Right cardiac atrium (tissue), 5 donors: ENCODE results near the gene ARL4D. TPM values are rescaled to one million over a fixed set of nuclear protein-coding genes. Genes with fewer than 3 reads are reported as not detected.

Source experiments
- ATAC-seq, 2 donors: fragments of 200-7000 bp; cut with Tn5 transposase; one replicate each; pipeline versions ENCODE4 v1.8.0 to v1.9.1; 2020; ENCODE audit warnings: moderate library complexity in 2 of 2, mild to moderate bottlenecking in 1 of 2
- DNase-seq, 3 donors: peaks; one replicate each; pipeline ENCODE4 v3.0.0-alpha.2; 2020
- H3K27ac ChIP-seq: one replicate; pipeline ENCODE4 v1.5.1; 2013; ENCODE audit warnings: mild to moderate bottlenecking, low read length, control low read depth, moderate library complexity
- H3K27me3 ChIP-seq: one replicate; pipeline ENCODE4 v1.6.1; 2013; ENCODE audit not compliant: control insufficient read depth, insufficient read depth
- H3K4me1 ChIP-seq: one replicate; pipeline ENCODE4 v1.6.1; 2013; ENCODE audit warnings: low read length; ENCODE audit not compliant: control insufficient read depth, insufficient read depth
- H3K4me3 ChIP-seq: one replicate; pipeline ENCODE4 v1.5.1; 2013; ENCODE audit warnings: low read length, control low read depth
- H3K9me3 ChIP-seq: one replicate; pipeline ENCODE4 v1.6.1; 2013; ENCODE audit warnings: low read length; ENCODE audit not compliant: control insufficient read depth
- WGBS: extraction: QIAGEN DNeasy Blood & Tissue Kit; methylation state at CpG from one replicate; pipeline ENCODE4 v1.1.7; 2013; 5-methylcytosine and 5-hydroxymethylcytosine counted together
- intact Hi-C, 4 donors: fragments of 100-400 bp; cut with DNase I; formaldehyde crosslinking; loops; one replicate each; pipeline versions ENCODE4 v1.11.0 to v1.14.0; 2022 to 2023
- polyA plus RNA-seq: library from polyadenylated mRNA; stranded (reverse); fragments of 200-250 nt; gene quantifications from one replicate; pipeline ENCODE4 v1.2.3, GENCODE V29; 2013
- total RNA-seq, 4 donors: library from RNA; stranded (reverse); fragmentation: NEBNext Ultra II Directional; extraction: Animal tissue kit (Norgen Biotek cat#: 25700); gene quantifications; one replicate each; pipeline ENCODE4 v1.2.1, GENCODE V29; 2021
- donor health status: healthy with polysubstance abuse.
- donor health status: DM: no; HTN: yes; CAD: no.
- donor health status: DM: no; HTN: no; CAD: no.
- donor health status: DM: no; HTN: yes; CAD: no; lungs with severe emphysema.
- donor health status: DM: yes; HTN: yes; CAD: no.

Gene ARL4D
- total and polyA plus RNA-seq, 5 donors, result 10.8 to 24.5 (median 16.2) TPM

GRCh38 chr17:43431714-43432523, 33.1 kb downstream of the ARL4D start:
- peak; percentile 41 to 69 (median 53) for DNase-seq

DNA sequence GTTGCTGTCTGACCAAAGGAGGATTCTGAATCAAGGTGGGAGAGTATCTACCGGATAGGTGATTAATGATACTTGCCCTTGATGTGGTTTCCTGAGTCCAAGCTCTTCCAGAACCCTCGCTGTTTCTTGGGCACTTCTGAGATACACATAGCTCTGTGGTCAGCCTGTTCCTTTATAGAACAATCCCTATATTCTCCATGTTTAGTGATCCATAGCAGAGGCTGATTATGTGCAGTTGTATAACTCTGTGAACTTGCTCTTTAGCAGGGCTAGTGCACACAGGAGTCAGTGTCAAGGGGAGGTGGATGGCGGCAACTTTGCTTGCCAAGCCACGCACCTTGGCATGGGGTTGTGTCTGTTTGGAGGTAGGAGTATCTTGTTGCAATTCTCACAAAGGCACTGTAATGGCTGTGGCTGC, 36.1 kb downstream of the ARL4D start:
- intact Hi-C loops, result no loop called here
- no peak for ATAC-seq

More at GRCh38 chr17:43431714-43432523, 33.1 kb downstream of the ARL4D start:
- Histone ChIP-seq H3K9me3 (no peaks in the 10 kb centered on the region), H3K4me1 (no peaks in the 10 kb centered on the region), H3K27me3 (no peaks in the 10 kb centered on the region), H3K27ac (peak overlapping the region; percentile 36), H3K4me3 (no peak overlapping the region)
- WGBS, result 38% methylated on average over 9 of the region's 9 CpGs
- intact Hi-C loops, result no loop called here
- ATAC-seq, result peak; percentile 80 to 87

GRCh38 chr17:43437756-43438155, 39.0 kb downstream of the ARL4D start:
- H3K27ac ChIP-seq, result no peak overlapping the region
- intact Hi-C loops, result no loop called here
- no peak for DNase-seq
- H3K9me3 ChIP-seq, result no peaks in the 10 kb centered on the region
- ATAC-seq, result no peak
- H3K4me3 ChIP-seq, result no peak overlapping the region
- no peaks in the 10 kb centered on the region for H3K4me1 ChIP-seq
- H3K27me3 ChIP-seq, result no peaks in the 10 kb centered on the region
- WGBS, result 75% methylated on average over 1 of the region's 1 CpG

More for the DNA sequence above, 36.1 kb downstream of the ARL4D start:
- Histone ChIP-seq H3K9me3 (no peaks in the 10 kb centered on the region), H3K4me3 (no peak overlapping the region), H3K27ac (no peak overlapping the region), H3K27me3 (no peaks in the 10 kb centered on the region), H3K4me1 (no peaks in the 10 kb centered on the region)
- DNase-seq, result no peak
- 95% methylated on average over 4 of the region's 4 CpGs for WGBS

GRCh38 chr17:43438626-43439025, 39.8 kb downstream of the ARL4D start:
- 63% methylated on average over 5 of the region's 5 CpGs for WGBS
- DNase-seq, result no peak
- no peaks in the 10 kb centered on the region for H3K4me1 ChIP-seq
- H3K27ac ChIP-seq, result no peak overlapping the region
- H3K9me3 ChIP-seq, result no peaks in the 10 kb centered on the region
- no peak for ATAC-seq
- intact Hi-C loops, result no loop called here
- no peak overlapping the region for H3K4me3 ChIP-seq
- H3K27me3 ChIP-seq, result no peaks in the 10 kb centered on the region

DNA sequence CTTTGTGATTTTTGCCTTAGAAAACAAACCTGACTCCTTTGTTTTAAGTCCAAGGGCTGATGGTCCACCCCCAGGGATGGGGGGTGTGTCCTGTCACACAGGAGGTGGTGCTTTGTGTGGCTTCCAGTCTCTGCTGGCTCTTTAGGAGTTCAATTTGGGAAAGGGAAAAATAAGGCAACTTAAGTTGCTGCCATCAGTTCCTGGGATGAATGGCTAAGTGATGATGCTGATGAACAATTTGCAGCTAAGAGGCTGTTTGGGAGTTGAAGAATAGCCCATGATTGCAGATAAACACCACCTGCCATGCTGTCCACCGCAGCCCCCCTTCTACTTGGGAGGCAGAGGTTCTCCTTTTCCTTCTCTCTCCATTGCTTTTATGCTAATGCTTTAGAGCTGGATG, 40.2 kb downstream of the ARL4D start:
- H3K27ac ChIP-seq, result no peak overlapping the region
- no peaks in the 10 kb centered on the region for H3K4me1 ChIP-seq
- DNase-seq (no peak), ATAC-seq (no peak)
- no peaks in the 10 kb centered on the region for H3K9me3 ChIP-seq
- H3K27me3 ChIP-seq, result no peaks in the 10 kb centered on the region
- no peak overlapping the region for H3K4me3 ChIP-seq
- 67% methylated on average over 1 of the region's 1 CpG for WGBS
- intact Hi-C loops, result no loop called here

DNA sequence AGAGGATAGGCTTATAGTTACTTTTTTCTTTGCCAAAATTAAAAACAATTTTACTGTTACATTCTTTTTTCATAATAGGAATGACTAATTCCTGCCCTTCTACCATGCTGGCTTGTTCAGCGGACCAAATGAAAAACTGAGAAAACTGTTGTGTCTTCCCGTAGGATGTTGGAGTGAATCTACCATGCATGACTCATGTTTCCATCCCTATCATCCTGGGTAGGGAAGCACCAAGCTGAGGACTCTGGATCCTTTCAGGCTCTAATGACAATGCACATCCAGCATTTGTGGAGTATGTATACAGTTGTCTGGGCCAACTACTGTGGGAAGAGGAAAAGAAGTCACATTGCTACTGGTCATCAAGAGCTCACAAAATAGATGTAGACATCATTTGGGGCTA, 43.9 kb downstream of the ARL4D start:
- 74% methylated on average over 2 of the region's 2 CpGs for WGBS
- no peaks in the 10 kb centered on the region for H3K9me3 ChIP-seq
- DNase-seq, result no peak
- H3K4me1 ChIP-seq, result no peaks in the 10 kb centered on the region
- ATAC-seq, result peak; percentile 56 to 58
- no peak overlapping the region for H3K4me3 ChIP-seq
- H3K27ac ChIP-seq, result no peak overlapping the region
- intact Hi-C loops, result no loop called here
- H3K27me3 ChIP-seq, result no peaks in the 10 kb centered on the region

DNA sequence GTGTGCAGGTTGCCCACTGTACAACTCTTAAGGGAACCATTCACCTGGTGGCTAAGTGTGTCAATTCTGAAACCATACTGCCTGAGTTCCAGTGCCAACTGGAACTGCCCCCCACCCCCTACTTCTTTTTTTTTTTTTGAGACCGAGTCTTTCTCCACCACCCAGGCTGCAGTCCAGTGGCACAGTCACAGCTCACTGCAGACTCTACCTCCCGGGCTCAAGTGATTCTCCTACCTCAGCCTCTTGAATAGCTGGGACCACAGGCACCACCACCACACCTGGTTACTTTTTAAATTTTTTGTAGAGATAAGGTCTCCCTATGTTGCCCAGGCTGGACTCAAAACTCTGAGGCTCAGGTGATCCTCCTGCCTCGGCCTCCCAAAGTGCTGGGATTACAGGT, 44.6 kb downstream of the ARL4D start:
- WGBS, result 93% methylated on average over 3 of the region's 3 CpGs
- intact Hi-C loops, result no loop called here
- ATAC-seq, result no peak

GRCh38 chr17:43444223-43445008, 45.6 kb downstream of the ARL4D start:
- intact Hi-C loops, result no loop called here
- DNase-seq (no peak), ATAC-seq (no peak)
- Histone ChIP-seq H3K4me1 (no peaks in the 10 kb centered on the region), H3K4me3 (no peak overlapping the region), H3K9me3 (no peaks in the 10 kb centered on the region), H3K27ac (no peak overlapping the region), H3K27me3 (no peaks in the 10 kb centered on the region)
- WGBS, result 83% methylated on average over 8 of the region's 8 CpGs

More for the DNA sequence above, 44.6 kb downstream of the ARL4D start:
- Histone ChIP-seq H3K4me3 (no peak overlapping the region), H3K27ac (no peak overlapping the region), H3K4me1 (no peaks in the 10 kb centered on the region), H3K9me3 (no peaks in the 10 kb centered on the region), H3K27me3 (no peaks in the 10 kb centered on the region)
- no peak for DNase-seq

DNA sequence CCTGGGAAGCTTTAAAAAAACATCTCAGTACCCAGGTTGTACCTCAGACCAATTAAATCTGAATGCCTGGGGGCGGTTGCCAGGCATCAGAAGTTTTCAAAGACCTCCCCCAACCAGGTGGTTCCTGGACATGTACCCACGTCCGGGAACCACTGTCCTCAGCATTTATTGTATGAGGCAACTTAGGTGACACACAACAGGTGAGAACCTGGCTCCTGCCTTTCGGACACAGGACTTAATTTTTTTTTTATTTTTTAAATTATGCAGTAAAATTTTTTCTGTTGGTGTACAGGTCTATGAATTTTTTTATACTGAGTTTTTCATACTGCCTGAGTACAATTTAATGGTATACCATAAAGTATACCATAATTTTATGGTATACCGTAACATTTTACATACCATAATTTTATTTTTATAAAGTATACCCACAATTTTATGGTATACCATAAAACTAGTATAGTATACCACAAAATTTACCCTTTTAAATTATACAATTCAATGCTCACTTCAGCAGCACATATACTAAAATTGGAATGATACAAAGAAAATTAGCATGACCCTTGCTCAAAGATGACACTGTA, 46.3 kb downstream of the ARL4D start:
- Histone ChIP-seq H3K27me3 (no peaks in the 10 kb centered on the region), H3K4me3 (no peak overlapping the region), H3K27ac (no peak overlapping the region), H3K9me3 (no peaks in the 10 kb centered on the region), H3K4me1 (peaks cover 2% of the 10 kb centered on the region)
- ATAC-seq, result no peak
- no peak for DNase-seq
- intact Hi-C loops, result no loop called here
- 89% methylated on average over 5 of the region's 5 CpGs for WGBS

DNA sequence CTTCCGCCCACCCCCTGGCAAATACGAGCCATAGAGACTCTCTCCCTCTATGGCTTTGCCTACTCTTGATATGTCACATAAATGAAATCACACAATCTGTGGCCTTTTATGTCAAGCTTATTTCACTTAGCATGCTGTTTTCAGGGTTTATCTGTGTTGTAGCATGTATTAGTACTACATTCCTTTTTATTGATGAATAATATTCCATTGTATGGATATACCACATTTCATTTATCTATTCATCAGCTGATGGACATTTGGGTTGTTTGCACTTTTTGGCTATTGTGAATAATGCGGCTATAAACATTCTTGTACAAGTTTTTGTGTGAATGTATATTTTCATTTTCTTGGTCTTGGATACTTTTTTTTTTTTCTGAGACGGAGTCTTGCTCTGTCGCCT, 48.0 kb downstream of the ARL4D start:
- Histone ChIP-seq H3K4me3 (no peak overlapping the region), H3K9me3 (no peaks in the 10 kb centered on the region), H3K27ac (no peak overlapping the region), H3K27me3 (no peaks in the 10 kb centered on the region), H3K4me1 (peaks cover 2% of the 10 kb centered on the region)
- WGBS, result 94% methylated on average over 5 of the region's 5 CpGs
- intact Hi-C loops, result no loop called here
- ATAC-seq (no peak), DNase-seq (no peak)
